HG03064 (cell line): ENCODE data around the gene ADORA2A.

Experiments used
- ATAC-seq: cut with Tn5 transposase; IDR thresholded peaks from one replicate; pipeline ENCODE4 v1.9.1; 2021; ENCODE audit warnings: low read depth; ENCODE audit not compliant: unreplicated experiment

Gene ADORA2A

GRCh38 chr22:24417200-24417599 is 10.2 kb upstream of the ADORA2A start:
- ATAC-seq = no peak

- ATAC-seq = no peak
Observed at GRCh38 chr22:24417901-24418641, 9.3 kb upstream of the ADORA2A start.

- ATAC-seq = no peak
Observed at GRCh38 chr22:24418786-24419474, 8.5 kb upstream of the ADORA2A start.

- ATAC-seq = no peak
Observed at GRCh38 chr22:24419475-24419850, 7.9 kb upstream of the ADORA2A start.

- no peak for ATAC-seq
Observed at GRCh38 chr22:24420072-24420976, 7.1 kb upstream of the ADORA2A start.

- no peak for ATAC-seq
Observed at GRCh38 chr22:24420977-24421343, 6.4 kb upstream of the ADORA2A start.

GRCh38 chr22:24421428-24421931 is 5.9 kb upstream of the ADORA2A start:
- ATAC-seq = no peak

GRCh38 chr22:24422102-24422665 is 5.2 kb upstream of the ADORA2A start:
- ATAC-seq = no peak

GRCh38 chr22:24423519-24424000 is 3.8 kb upstream of the ADORA2A start:
- no peak for ATAC-seq

GRCh38 chr22:24424001-24424900 is 3.1 kb upstream of the ADORA2A start:
- ATAC-seq = no peak

- ATAC-seq = no peak
Observed at GRCh38 chr22:24424901-24425775, 2.3 kb upstream of the ADORA2A start.

- no peak for ATAC-seq
Observed at GRCh38 chr22:24426436-24426835, 963 bp upstream of the ADORA2A start.

GRCh38 chr22:24426851-24427499 is 424 bp upstream of the ADORA2A start:
- no peak for ATAC-seq

GRCh38 chr22:24428751-24429410 is 1.5 kb downstream of the ADORA2A start:
- no peak for ATAC-seq

- no peak for ATAC-seq
Observed at GRCh38 chr22:24429411-24430365, 2.3 kb downstream of the ADORA2A start.
